Neural cell (in vitro differentiated cells): ENCODE results near the gene FGB.

Experiments used
- CTCF ChIP-seq: fragments of 450-650 bp; IDR thresholded peaks from 2 replicates; pipeline ENCODE4 v1.5.1; 2014; ENCODE audit warnings: antibody characterized with exemption, mild to moderate bottlenecking, moderate library complexity; ENCODE audit not compliant: poor library complexity, severe bottlenecking
- EP300 ChIP-seq: fragments of 450-650 bp; conservative IDR thresholded peaks from 2 replicates; pipeline ENCODE4 v1.6.1; 2014; ENCODE audit warnings: antibody characterized with exemption, mild to moderate bottlenecking, moderate library complexity; ENCODE audit not compliant: poor library complexity, severe bottlenecking
- EZH2 ChIP-seq: fragments of 200-600, 300-800 bp; shearing (Covaris generic), sonication (generic); IDR thresholded peaks from 2 replicates; pipeline ENCODE4 v1.6.1; 2014; ENCODE audit warnings: antibody characterized with exemption, low read length, borderline replicate concordance, mild to moderate bottlenecking; ENCODE audit not compliant: insufficient read depth, poor library complexity, severe bottlenecking
- MXI1 ChIP-seq: fragments of 450-650 bp; conservative IDR thresholded peaks from 2 replicates; pipeline ENCODE4 v1.6.1; 2014; ENCODE audit warnings: antibody characterized with exemption, mild to moderate bottlenecking; ENCODE audit not compliant: poor library complexity, severe bottlenecking
- POLR2AphosphoS5 ChIP-seq: IDR thresholded peaks from 2 replicates; pipeline ENCODE4 v1.6.1; 2012
- RAD21 ChIP-seq: fragments of 450-650 bp; conservative IDR thresholded peaks from 2 replicates; pipeline ENCODE4 v1.6.1; 2014; ENCODE audit warnings: antibody characterized with exemption, mild to moderate bottlenecking, moderate library complexity
- TAF1 ChIP-seq: IDR thresholded peaks from 2 replicates; pipeline ENCODE4 v1.6.1; 2012; ENCODE audit warnings: low read depth
- TF ChIP-seq, protein P1 (sequence below): IDR thresholded peaks from 2 replicates; pipeline ENCODE4 v1.6.1; 2012; ENCODE audit warnings: borderline replicate concordance

DNA sequence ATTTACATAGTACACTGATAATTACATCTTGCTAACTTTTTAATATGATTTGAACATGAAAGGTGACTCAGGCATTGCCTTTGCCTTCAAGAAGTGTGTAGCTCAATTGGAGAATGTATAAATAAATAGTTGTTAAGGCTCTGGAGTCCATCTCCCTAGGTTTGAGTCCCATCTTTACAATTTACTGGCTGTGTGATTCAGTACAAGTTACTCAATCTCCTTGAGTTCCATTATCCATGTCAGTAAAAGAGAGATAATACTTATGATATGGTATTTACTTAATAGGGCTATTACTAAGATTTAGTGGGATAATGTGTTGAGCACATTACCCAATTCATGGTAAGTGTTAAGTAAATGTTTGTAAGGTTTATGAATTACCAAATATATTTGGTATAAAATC is 51.5 kb downstream of the FGB start:
- TF ChIP-seq CTCF (no peak), EP300 (no peak), TAF1 (no peak), POLR2AphosphoS5 (no peak), MXI1 (no peak), EZH2 (no peak), RAD21 (no peak)
- TF ChIP-seq, protein P1, sequence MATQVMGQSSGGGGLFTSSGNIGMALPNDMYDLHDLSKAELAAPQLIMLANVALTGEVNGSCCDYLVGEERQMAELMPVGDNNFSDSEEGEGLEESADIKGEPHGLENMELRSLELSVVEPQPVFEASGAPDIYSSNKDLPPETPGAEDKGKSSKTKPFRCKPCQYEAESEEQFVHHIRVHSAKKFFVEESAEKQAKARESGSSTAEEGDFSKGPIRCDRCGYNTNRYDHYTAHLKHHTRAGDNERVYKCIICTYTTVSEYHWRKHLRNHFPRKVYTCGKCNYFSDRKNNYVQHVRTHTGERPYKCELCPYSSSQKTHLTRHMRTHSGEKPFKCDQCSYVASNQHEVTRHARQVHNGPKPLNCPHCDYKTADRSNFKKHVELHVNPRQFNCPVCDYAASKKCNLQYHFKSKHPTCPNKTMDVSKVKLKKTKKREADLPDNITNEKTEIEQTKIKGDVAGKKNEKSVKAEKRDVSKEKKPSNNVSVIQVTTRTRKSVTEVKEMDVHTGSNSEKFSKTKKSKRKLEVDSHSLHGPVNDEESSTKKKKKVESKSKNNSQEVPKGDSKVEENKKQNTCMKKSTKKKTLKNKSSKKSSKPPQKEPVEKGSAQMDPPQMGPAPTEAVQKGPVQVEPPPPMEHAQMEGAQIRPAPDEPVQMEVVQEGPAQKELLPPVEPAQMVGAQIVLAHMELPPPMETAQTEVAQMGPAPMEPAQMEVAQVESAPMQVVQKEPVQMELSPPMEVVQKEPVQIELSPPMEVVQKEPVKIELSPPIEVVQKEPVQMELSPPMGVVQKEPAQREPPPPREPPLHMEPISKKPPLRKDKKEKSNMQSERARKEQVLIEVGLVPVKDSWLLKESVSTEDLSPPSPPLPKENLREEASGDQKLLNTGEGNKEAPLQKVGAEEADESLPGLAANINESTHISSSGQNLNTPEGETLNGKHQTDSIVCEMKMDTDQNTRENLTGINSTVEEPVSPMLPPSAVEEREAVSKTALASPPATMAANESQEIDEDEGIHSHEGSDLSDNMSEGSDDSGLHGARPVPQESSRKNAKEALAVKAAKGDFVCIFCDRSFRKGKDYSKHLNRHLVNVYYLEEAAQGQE: no peak
